SK-N-MC (cell line): Measurements from ENCODE around the gene ATG9B.

Source experiments
- DNase-seq: peaks from one replicate; pipeline ENCODE4 v3.0.0-alpha.2; 2011; ENCODE audit warnings: low read depth, low spot score
- H3K27ac ChIP-seq: fragments of 200-600 bp; sonication (generic); 2 replicates; pipeline ENCODE4 v1.5.1; 2016; ENCODE audit warnings: mixed run types
- H3K36me3 ChIP-seq: fragments of 200-600 bp; sonication (generic); 2 replicates; pipeline ENCODE4 v1.6.1; 2017; ENCODE audit warnings: antibody characterized with exemption, low read length, mixed read lengths; ENCODE audit not compliant: insufficient read depth
- H3K4me3 ChIP-seq: fragments of 200-600 bp; sonication (generic); 2 replicates; pipeline ENCODE4 v1.5.1; 2016
- H3K9ac ChIP-seq: fragments of 200-600 bp; sonication (generic); 2 replicates; pipeline ENCODE4 v1.8.0; 2017; ENCODE audit warnings: mixed run types, mixed read lengths; ENCODE audit not compliant: insufficient read length
- H3K9me3 ChIP-seq: fragments of 200-600 bp; sonication (generic); 2 replicates; pipeline ENCODE4 v1.6.1; 2017; ENCODE audit warnings: low read depth, mild to moderate bottlenecking, antibody characterized with exemption, low read length, moderate library complexity, mixed read lengths
- EZH2 ChIP-seq: fragments of 200-600 bp; sonication (generic); IDR thresholded peaks from one replicate; pipeline ENCODE4 v1.6.1; 2017; ENCODE audit warnings: antibody characterized with exemption
- FOXP2 ChIP-seq: optimal IDR thresholded peaks from 2 replicates; pipeline ENCODE3; 2011; ENCODE audit warnings: mild to moderate bottlenecking, moderate library complexity; ENCODE audit not compliant: insufficient read depth; ENCODE audit errors: extremely low read length, control extremely low read depth
- POLR2AphosphoS5 ChIP-seq: IDR thresholded peaks from 2 replicates; pipeline ENCODE4 v1.6.1; 2012; ENCODE audit warnings: mild to moderate bottlenecking, low read depth, low read length, borderline replicate concordance

ATG9B gene

GRCh38 chr7:151003572-151003971, 20.7 kb downstream of the ATG9B start:
- no peak for DNase-seq
- TF ChIP-seq FOXP2, result no peak
- TF ChIP-seq POLR2AphosphoS5, result no peak
- TF ChIP-seq EZH2, result no peak
- no peak overlapping the region for H3K4me3 ChIP-seq
- no peaks in the 10 kb centered on the region for H3K9me3 ChIP-seq
- H3K27ac ChIP-seq, result no peak overlapping the region
- H3K9ac ChIP-seq, result no peak overlapping the region
- H3K36me3 ChIP-seq, result no peaks in the 10 kb centered on the region

GRCh38 chr7:151001546-151001945, 22.7 kb downstream of the ATG9B start:
- Histone ChIP-seq H3K27ac (no peak overlapping the region), H3K9ac (no peak overlapping the region), H3K9me3 (no peaks in the 10 kb centered on the region), H3K36me3 (no peaks in the 10 kb centered on the region), H3K4me3 (no peak overlapping the region)
- no peak for TF ChIP-seq FOXP2
- TF ChIP-seq POLR2AphosphoS5, result no peak
- TF ChIP-seq EZH2, result no peak
- DNase-seq, result no peak

GRCh38 chr7:151000897-151001495, 23.3 kb downstream of the ATG9B start:
- H3K27ac ChIP-seq, result no peak overlapping the region
- TF ChIP-seq POLR2AphosphoS5, result no peak
- no peak for TF ChIP-seq FOXP2
- TF ChIP-seq EZH2, result no peak
- DNase-seq, result no peak
- H3K4me3 ChIP-seq, result no peak overlapping the region
- no peaks in the 10 kb centered on the region for H3K36me3 ChIP-seq
- no peaks in the 10 kb centered on the region for H3K9me3 ChIP-seq
- no peak overlapping the region for H3K9ac ChIP-seq

GRCh38 chr7:150999497-151000230, 24.6 kb downstream of the ATG9B start:
- Histone ChIP-seq H3K9ac (no peak overlapping the region), H3K27ac (no peak overlapping the region), H3K9me3 (no peaks in the 10 kb centered on the region), H3K36me3 (no peaks in the 10 kb centered on the region), H3K4me3 (no peak overlapping the region)
- DNase-seq, result no peak
- TF ChIP-seq POLR2AphosphoS5 (no peak), EZH2 (no peak), FOXP2 (no peak)

DNA sequence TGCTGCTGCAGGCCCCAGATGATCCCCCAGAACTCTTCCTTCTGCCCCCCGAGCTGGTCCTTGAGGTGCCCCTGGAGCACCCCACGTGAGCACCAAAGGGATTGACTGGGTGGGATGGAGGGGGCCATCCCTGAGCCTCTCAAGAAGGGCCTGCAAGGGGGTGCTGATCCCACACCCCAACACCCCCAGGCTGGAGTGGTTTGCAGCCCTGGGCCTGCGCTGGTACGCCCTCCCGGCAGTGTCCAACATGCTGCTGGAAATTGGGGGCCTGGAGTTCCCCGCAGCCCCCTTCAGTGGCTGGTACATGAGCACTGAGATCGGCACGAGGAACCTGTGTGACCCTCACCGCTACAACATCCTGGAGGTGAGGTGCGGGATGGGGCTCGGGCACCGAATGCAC, 25.3 kb downstream of the ATG9B start:
- TF ChIP-seq EZH2 (no peak), POLR2AphosphoS5 (no peak), FOXP2 (no peak)
- no peak overlapping the region for H3K27ac ChIP-seq
- H3K36me3 ChIP-seq, result no peaks in the 10 kb centered on the region
- no peak overlapping the region for H3K9ac ChIP-seq
- no peak for DNase-seq
- H3K4me3 ChIP-seq, result no peak overlapping the region
- no peaks in the 10 kb centered on the region for H3K9me3 ChIP-seq

DNA sequence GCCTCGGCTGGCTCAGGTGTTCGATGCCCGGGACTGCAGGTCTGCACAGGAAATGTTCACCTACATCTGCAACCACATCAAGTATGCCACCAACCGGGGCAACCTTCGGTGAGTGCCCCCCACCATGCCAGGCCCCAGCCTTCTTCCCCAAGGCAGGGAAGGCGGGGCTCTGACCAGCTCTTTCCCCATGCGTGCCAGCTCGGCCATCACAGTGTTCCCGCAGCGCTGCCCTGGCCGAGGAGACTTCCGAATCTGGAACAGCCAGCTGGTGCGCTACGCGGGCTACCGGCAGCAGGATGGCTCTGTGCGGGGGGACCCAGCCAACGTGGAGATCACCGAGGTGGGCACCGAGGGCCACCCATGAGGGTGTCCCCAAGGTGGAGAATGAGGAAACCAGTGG, 26.0 kb downstream of the ATG9B start:
- no peaks in the 10 kb centered on the region for H3K9me3 ChIP-seq

DNA sequence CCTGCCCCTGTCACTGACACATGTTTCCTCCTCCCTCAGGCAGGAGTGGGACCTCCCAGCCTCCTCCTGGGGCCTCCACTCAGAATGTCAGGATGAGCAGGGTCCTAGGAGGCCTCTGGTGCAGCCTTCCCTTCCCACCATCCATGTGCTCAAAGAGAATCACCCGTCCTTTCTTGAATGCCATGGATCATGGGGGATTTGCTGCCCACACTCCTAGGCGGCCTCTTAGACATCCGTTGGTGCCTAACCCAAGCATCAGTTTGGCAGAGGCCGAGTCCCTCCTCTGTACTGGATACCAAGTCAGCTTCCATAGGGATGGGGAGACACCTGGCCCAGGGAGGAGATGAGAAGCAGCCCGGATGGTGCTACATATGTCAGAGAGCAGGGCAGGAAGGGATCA, 26.5 kb downstream of the ATG9B start:
- no peak for DNase-seq
- Histone ChIP-seq H3K4me3 (no peak overlapping the region), H3K9ac (no peak overlapping the region), H3K36me3 (no peaks in the 10 kb centered on the region), H3K9me3 (no peaks in the 10 kb centered on the region), H3K27ac (no peak overlapping the region)
- TF ChIP-seq FOXP2, result no peak
- TF ChIP-seq EZH2, result no peak
- no peak for TF ChIP-seq POLR2AphosphoS5

More for the DNA sequence above, 26.0 kb downstream of the ATG9B start:
- no peak for DNase-seq
- H3K9ac ChIP-seq, result no peak overlapping the region
- H3K27ac ChIP-seq, result no peak overlapping the region
- no peaks in the 10 kb centered on the region for H3K36me3 ChIP-seq
- TF ChIP-seq EZH2, result no peak
- TF ChIP-seq POLR2AphosphoS5, result no peak
- no peak for TF ChIP-seq FOXP2
- H3K4me3 ChIP-seq, result no peak overlapping the region

DNA sequence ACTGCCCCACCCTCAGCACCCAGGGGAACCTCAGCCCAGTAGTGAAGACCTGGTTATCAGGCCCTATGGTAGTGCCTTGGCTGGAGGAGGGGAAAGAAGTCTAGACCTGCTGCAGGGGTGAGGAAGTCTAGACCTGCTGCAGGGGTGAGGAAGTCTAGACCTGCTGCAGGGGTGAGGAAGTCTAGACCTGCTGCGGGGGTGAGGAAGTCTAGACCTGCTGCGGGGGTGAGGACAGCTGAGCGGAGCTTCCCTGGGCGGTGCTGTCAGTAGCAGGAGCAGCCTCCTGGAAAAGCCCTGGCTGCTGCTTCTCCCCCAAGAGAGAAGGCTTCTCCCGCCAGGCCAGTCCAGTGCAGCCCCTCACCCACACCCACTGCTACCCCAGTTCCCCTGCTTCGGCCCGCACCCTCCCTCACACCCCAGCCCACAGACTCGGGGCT, 27.2 kb downstream of the ATG9B start:
- Histone ChIP-seq H3K9ac (no peak overlapping the region), H3K9me3 (no peaks in the 10 kb centered on the region), H3K27ac (no peak overlapping the region), H3K4me3 (no peak overlapping the region), H3K36me3 (no peaks in the 10 kb centered on the region)
- no peak for TF ChIP-seq FOXP2
- TF ChIP-seq POLR2AphosphoS5, result no peak
- TF ChIP-seq EZH2, result no peak
- no peak for DNase-seq

DNA sequence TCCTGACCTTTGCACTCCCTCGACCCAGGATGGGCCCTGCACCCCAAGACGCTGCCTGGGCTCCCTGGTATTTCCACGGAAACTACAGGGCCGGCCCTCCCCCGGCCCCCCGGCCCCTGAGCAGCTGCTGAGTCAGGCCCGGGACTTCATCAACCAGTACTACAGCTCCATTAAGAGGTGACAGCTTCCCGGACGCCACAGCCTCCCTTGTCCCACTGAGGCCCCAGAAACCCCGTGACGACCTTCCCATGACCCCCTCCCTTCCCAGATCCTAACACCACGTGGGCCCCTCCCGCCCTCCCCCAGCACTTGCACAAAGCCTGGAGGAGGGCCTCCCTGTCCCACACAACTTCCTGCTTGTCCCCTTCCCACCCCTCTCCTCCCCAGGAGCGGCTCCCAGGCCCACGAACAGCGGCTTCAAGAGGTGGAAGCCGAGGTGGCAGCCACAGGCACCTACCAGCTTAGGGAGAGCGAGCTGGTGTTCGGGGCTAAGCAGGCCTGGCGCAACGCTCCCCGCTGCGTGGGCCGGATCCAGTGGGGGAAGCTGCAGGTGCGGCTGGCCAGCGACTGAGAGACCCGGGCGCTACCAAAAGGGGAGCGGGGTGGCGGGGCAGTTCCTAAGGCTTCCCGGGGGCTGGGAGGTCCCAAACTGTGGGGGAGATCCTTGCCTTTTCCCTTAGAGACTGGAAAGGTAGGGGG, 27.8 kb downstream of the ATG9B start:
- Histone ChIP-seq H3K9ac (no peak overlapping the region), H3K27ac (no peak overlapping the region), H3K36me3 (no peaks in the 10 kb centered on the region), H3K4me3 (no peak overlapping the region), H3K9me3 (no peaks in the 10 kb centered on the region)
- DNase-seq, result no peak
- TF ChIP-seq POLR2AphosphoS5, result no peak
